GM12878 (cell line): Measurements from ENCODE around the gene FGF14. TPM values are rescaled to one million over a fixed set of nuclear protein-coding genes. Genes with fewer than 3 reads are reported as not detected.

ENCODE experiments used
- ATAC-seq: fragments of 200-7000 bp; cut with Tn5 transposase; 3 replicates; pipeline ENCODE4 v1.9.1; 2020; ENCODE audit warnings: mild to moderate bottlenecking, moderate library complexity
- BruUV-seq: library from RNA; stranded (reverse); fragments of 400-500 nt; replicated peaks from 2 replicates; lab custom pipeline; 2021; lab: Mats Ljungman, UMichigan
- CTCF ChIA-PET: fragments of 300-600 bp; sonication (Branson Sonifier 250); formaldehyde crosslinking; extraction: SDS; loops from one replicate; lab custom pipeline; 2021; ENCODE audit warnings: inconsistent platforms; lab: Yijun Ruan, JAX
- POLR2A ChIA-PET: fragments of 350-600 bp; formaldehyde crosslinking; extraction: SDS; loops from one replicate; lab custom pipeline; 2021; ENCODE audit warnings: inconsistent platforms; lab: Charles Lee
- RAD21 ChIA-PET: fragments of 300-600 bp; sonication (Branson Sonifier 250); formaldehyde crosslinking; loops from one replicate; lab custom pipeline; 2023; ENCODE audit warnings: antibody characterized with exemption; ENCODE audit not compliant: unreplicated experiment; lab: Charles Lee
- SMC1A ChIA-PET: fragments of 300-600 bp; sonication (Branson Sonifier 250); formaldehyde crosslinking; loops from one replicate; lab custom pipeline; 2023; ENCODE audit not compliant: unreplicated experiment, uncharacterized antibody; lab: Charles Lee
- DNase-seq: peaks from one replicate; pipeline ENCODE4 v3.0.0-alpha.2; 2011; ENCODE audit warnings: low read depth, low spot score
- FAIRE-seq: peaks from 3 replicates; lab custom pipeline; 2011; peaks lifted over from hg19 to GRCh38; lab: Jason Lieb, UNC
- H2AFZ ChIP-seq: 2 replicates; pipeline ENCODE4 v1.6.0; 2011; ENCODE audit warnings: low read depth, low read length, control low read depth; ENCODE audit not compliant: control insufficient read depth
- H3K27ac ChIP-seq: 2 replicates; pipeline ENCODE4 v1.5.1; 2011; ENCODE audit warnings: control low read depth; ENCODE audit not compliant: control insufficient read depth, insufficient read depth
- H3K27me3 ChIP-seq, 2 experiments: replicated peaks in 1 of 2; 2 replicates each; pipeline versions ENCODE4 v1.6.0 to v1.6.1; 2011; ENCODE audit warnings: low read length in 1 of 2; ENCODE audit not compliant: control insufficient read depth in 2 of 2, insufficient read depth in 2 of 2
- H3K36me3 ChIP-seq, 2 experiments: 2 replicates each; pipeline ENCODE4 v1.5.1; 2011; ENCODE audit warnings: low read length in 1 of 2; ENCODE audit not compliant: control insufficient read depth in 2 of 2, insufficient read depth in 2 of 2
- H3K4me1 ChIP-seq: 2 replicates; pipeline ENCODE4 v1.6.1; 2011; ENCODE audit warnings: mild to moderate bottlenecking, low read length, moderate library complexity, mixed read lengths; ENCODE audit not compliant: control insufficient read depth, insufficient read depth
- H3K4me2 ChIP-seq: 2 replicates; pipeline ENCODE4 v1.6.0; 2011; ENCODE audit warnings: control low read depth; ENCODE audit not compliant: control insufficient read depth, insufficient read depth
- H3K4me3 ChIP-seq: fragments of 200-600 bp; sonication (generic); 2 replicates; pipeline ENCODE4 v1.5.1; 2016
- H3K79me2 ChIP-seq: 2 replicates; pipeline ENCODE4 v1.6.0; 2011; ENCODE audit warnings: low read length; ENCODE audit not compliant: control insufficient read depth, insufficient read depth
- H3K9ac ChIP-seq: 2 replicates; pipeline ENCODE4 v1.8.0; 2011; ENCODE audit warnings: low read length, control low read depth, mixed read lengths; ENCODE audit not compliant: control insufficient read depth, insufficient read depth
- H3K9me3 ChIP-seq: replicated peaks from 3 replicates; pipeline ENCODE4 v1.5.1; 2011; ENCODE audit warnings: mild to moderate bottlenecking, low read length; ENCODE audit not compliant: control insufficient read depth, insufficient read depth
- H4K20me1 ChIP-seq: 2 replicates; pipeline ENCODE4 v1.6.0; 2011; ENCODE audit not compliant: control insufficient read depth, insufficient read depth
- BHLHE40 ChIP-seq, 2 experiments: fragments of 450-650 bp in 1 of 2; IDR thresholded peaks; 2 replicates each; pipeline ENCODE4 v1.6.1; 2011 to 2017; ENCODE audit warnings: low read depth in 2 of 2, borderline replicate concordance in 1 of 2, improper control_type of control experiment in 1 of 2, low read length in 1 of 2, mild to moderate bottlenecking in 1 of 2
- CHD2 ChIP-seq: IDR thresholded peaks from 2 replicates; pipeline ENCODE4 v1.6.1; 2011; ENCODE audit warnings: low read depth, low read length, improper control_type of control experiment, borderline replicate concordance
- CTCF ChIP-seq, 3 experiments: IDR thresholded peaks in 2 of 3; conservative IDR thresholded peaks in 1 of 3; 2 replicates each; pipeline ENCODE4 v1.5.1; 2011; ENCODE audit warnings: low read depth in 3 of 3, low read length in 3 of 3, mild to moderate bottlenecking in 3 of 3, control low read depth in 2 of 3, moderate library complexity in 2 of 3, inconsistent platforms in 1 of 3, mixed read lengths in 1 of 3; ENCODE audit not compliant: control insufficient read depth in 2 of 3, insufficient read depth in 1 of 3; ENCODE audit errors: extremely low read depth in 1 of 3
- DPF2 ChIP-seq: fragments of 450-650 bp; IDR thresholded peaks from 2 replicates; pipeline ENCODE4 v1.6.1; 2017; ENCODE audit warnings: mild to moderate bottlenecking
- KAT2A ChIP-seq: conservative IDR thresholded peaks from 2 replicates; pipeline ENCODE4 v1.6.1; 2011; ENCODE audit warnings: low read depth, low read length; ENCODE audit not compliant: control insufficient read depth
- NBN ChIP-seq: fragments of 450-650 bp; IDR thresholded peaks from 2 replicates; pipeline ENCODE4 v1.6.1; 2016
- RAD21 ChIP-seq: IDR thresholded peaks from 2 replicates; pipeline ENCODE4 v1.6.1; 2011; ENCODE audit warnings: mild to moderate bottlenecking, low read depth, low read length, moderate library complexity; ENCODE audit not compliant: insufficient read depth
- SMARCA5 ChIP-seq: fragments of 450-650 bp; IDR thresholded peaks from 2 replicates; pipeline ENCODE4 v1.6.1; 2017; ENCODE audit warnings: mild to moderate bottlenecking
- SMC3 ChIP-seq: IDR thresholded peaks from 2 replicates; pipeline ENCODE4 v1.6.1; 2011; ENCODE audit warnings: low read length, improper control_type of control experiment, borderline replicate concordance
- WGBS: methylation state at CpG from one replicate; pipeline ENCODE4 v1.1.6; 2016; ENCODE audit warnings: low lambda C conversion rate; ENCODE audit not compliant: insufficient replicate concordance, insufficient coverage; ENCODE audit errors: missing lambda C conversion rate; 5-methylcytosine and 5-hydroxymethylcytosine counted together
- in situ Hi-C: fragments of 300-500 bp; cut with MboI; formaldehyde crosslinking; loops from 9 replicates; pipeline ENCODE4 v1.14.3; 2018; ENCODE audit warnings: mixed read lengths
- intact Hi-C: fragments of 100-400 bp; cut with micrococcal nuclease; formaldehyde crosslinking; loops from one replicate; pipeline ENCODE4 v1.14.2; 2022; ENCODE audit not compliant: unreplicated experiment
- polyA plus RNA-seq, 11 experiments: library from polyadenylated mRNA; depleted of rRNA in 4 of 11; unstranded in 6 of 11; stranded (reverse) in 5 of 11; fragments of >200 nt; fragmentation: Nextera tagmentation in 4 of 11; fragmentation: Illumina TruSeq in 1 of 11; extraction: Ambion mirVana in 4 of 11; extraction: Trizol in 1 of 11; gene quantifications; 1 replicate in 1 of 11; 2 replicates in 10 of 11; pipeline versions ENCODE4 v1.2.1 to v1.2.3, GENCODE V29; 2011 to 2016; ENCODE audit warnings: inconsistent platforms in 2 of 11, missing spikeins in 2 of 11, low read depth in 1 of 11
- total RNA-seq, 4 experiments: library from RNA; depleted of rRNA in 3 of 4; stranded (reverse); fragments of >200 nt in 3 of 4; fragmentation: Illumina TruSeq in 1 of 4; extraction: Trizol in 1 of 4; gene quantifications; 2 replicates each; pipeline versions ENCODE4 v1.2.1 to v1.2.3, GENCODE V29; 2013 to 2021

FGF14 gene
- total and polyA plus RNA-seq, 10 of the 15 experiments (the other 5 are each of a cell fraction or from before 2014, with no cell fraction given) = under 0.01 to 0.44 (median 0.04) TPM

DNA sequence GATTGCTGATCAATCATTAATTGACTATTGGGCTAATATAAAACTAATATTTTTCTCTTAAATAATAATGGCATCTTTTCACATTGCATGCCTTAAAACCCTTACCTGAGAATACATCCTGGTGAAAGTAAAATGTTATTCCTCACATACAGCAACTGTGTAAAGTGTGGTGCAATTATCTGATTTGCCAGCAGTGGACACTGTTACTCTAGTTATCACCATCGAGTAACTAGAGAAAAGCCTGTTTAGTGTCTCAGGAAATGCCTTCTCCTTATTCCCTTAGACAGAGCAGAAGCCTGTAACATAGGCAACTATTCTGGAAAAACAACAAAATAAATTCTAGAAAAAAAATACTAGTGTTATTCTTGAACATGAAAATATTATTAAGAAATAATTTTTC is 459.8 kb downstream of the FGF14 start:
- CTCF ChIA-PET = interaction anchor here (0.6 to 2.0 kb wide), 8 partner anchors 84 to 797 kb away, joined by 3 to 18 read pairs (median 4); no protein-coding TSS in a partner anchor
- 0% methylated on average over 1 of the region's 1 CpG for WGBS
- ATAC-seq = peak; percentile 78
- peak; percentile 41 for FAIRE-seq
- no peak for DNase-seq
- in situ Hi-C loops = loop anchor here (10.0 kb wide), 2 partner anchors 513 to 613 kb away; no protein-coding TSS in a partner anchor
- Histone ChIP-seq H3K27ac (no peak overlapping the region), H4K20me1 (no peaks in the 10 kb centered on the region), H3K4me1 (no peaks in the 10 kb centered on the region), H3K9me3 (no peaks in the 10 kb centered on the region), H3K27me3 (no peaks in the 10 kb centered on the region), H3K4me2 (no peak overlapping the region), H3K4me3 (no peak overlapping the region), H3K79me2 (no peaks in the 10 kb centered on the region), H3K9ac (no peak overlapping the region), H2AFZ (no peak overlapping the region), H3K36me3 (no peaks in the 10 kb centered on the region)
- intact Hi-C loops = loop anchor here (1.0 to 10.0 kb wide), 2 partner anchors 515 to 797 kb away; no protein-coding TSS in a partner anchor
- RAD21 ChIA-PET = interaction anchor here (0.8 to 1.8 kb wide), 2 partner anchors 515 to 614 kb away, joined by 5 to 10 read pairs; no protein-coding TSS in a partner anchor
- POLR2A ChIA-PET = no interaction called here
- SMC1A ChIA-PET = interaction anchor here (0.7 to 1.3 kb wide), 4 partner anchors 14 to 612 kb away, joined by 3 to 5 read pairs (median 3); no protein-coding TSS in a partner anchor
- BruUV-seq = no TSS peak
- TF ChIP-seq SMARCA5 = no peak
- TF ChIP-seq CTCF (IDR thresholded peaks at IDR 0.05 in 2 of 3, conservative IDR thresholded peaks at IDR 0.05 in 1 of 3; ENCODE audit: control insufficient read depth in 2 of 3, extremely low read depth in 1 of 3, insufficient read depth in 1 of 3, low read depth in 3 of 3, low read length in 3 of 3) = peak; percentile 62 to 63 (median 63)
- no peak for TF ChIP-seq DPF2
- TF ChIP-seq SMC3 = peak; percentile 55; the same call in 1 of the 2 replicates
- no peak for TF ChIP-seq BHLHE40 (IDR thresholded peaks at IDR 0.05; ENCODE audit: borderline replicate concordance in 1 of 2, low read depth in 2 of 2, low read length in 1 of 2)
- TF ChIP-seq KAT2A = no peak
- no peak for TF ChIP-seq NBN
- no peak for TF ChIP-seq CHD2
- TF ChIP-seq RAD21 = peak; percentile 72
- TF ChIP-seq, all 136 proteins: peak for 3
